Measurements from ENCODE around the gene LHX6. TPM values are rescaled to one million over a fixed set of nuclear protein-coding genes. Genes with fewer than 3 reads are reported as not detected.

The LHX6 gene
- total RNA-seq, 1 donor from 2014 or later: 8.1 TPM

DNA sequence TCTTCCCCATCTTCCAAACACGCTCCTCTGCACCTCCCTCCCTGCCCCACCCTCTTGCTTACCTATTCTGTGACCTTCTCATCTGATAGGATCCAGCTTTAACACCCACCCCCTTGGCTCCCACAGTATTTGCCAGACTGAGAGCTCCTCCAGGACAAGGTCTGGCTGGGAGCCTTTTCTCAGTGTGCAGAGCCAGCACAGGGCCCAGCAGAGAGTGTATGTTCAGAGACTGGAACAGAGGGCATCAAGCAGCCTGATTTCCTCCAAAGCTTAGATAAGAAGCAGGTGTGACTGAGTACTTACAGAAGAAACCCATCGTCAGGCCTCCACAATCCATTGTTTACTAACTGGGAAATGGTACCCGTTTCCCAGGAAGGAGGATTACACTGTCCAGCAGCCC, 26.6 kb downstream of the LHX6 start:
- Histone ChIP-seq H3K36me3 (no peaks in the 10 kb centered on the region), H3K27me3 (ENCODE audit: low read depth) (peaks cover 13% of the 10 kb centered on the region), H3K27ac (no peak overlapping the region), H3K4me3 (no peak overlapping the region), H3K4me1 (no peaks in the 10 kb centered on the region), H3K9me3 (no peaks in the 10 kb centered on the region)
- ATAC-seq: no peak
- DNase-seq: no peak
- no peak for TF ChIP-seq CTCF (IDR thresholded peaks at IDR 0.05)
- intact Hi-C loops (cut with DNase I): no loop called here

DNA sequence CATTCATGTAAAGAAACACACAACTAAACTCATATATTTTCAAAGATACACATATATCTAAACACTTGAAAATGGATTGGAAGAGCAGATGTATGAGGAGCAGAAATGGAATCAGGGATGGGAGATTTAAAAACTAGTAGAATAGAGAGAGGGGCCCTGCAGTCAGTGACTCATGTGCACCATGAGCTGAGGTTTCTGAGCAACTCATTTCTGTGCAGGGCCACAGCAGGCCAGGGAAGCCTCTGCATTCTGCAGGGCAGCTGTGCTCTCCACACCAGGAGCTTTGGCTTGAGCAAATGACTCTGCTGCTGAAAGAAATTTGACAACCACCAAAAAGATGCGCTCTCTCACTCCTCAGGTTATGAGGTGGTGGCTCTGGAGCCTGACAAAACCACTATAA, 27.1 kb downstream of the LHX6 start:
- ATAC-seq (no peak), DNase-seq (no peak)
- Histone ChIP-seq H3K36me3 (no peaks in the 10 kb centered on the region), H3K4me3 (no peak overlapping the region), H3K27me3 (ENCODE audit: low read depth) (peaks cover 13% of the 10 kb centered on the region), H3K9me3 (no peaks in the 10 kb centered on the region), H3K4me1 (no peaks in the 10 kb centered on the region), H3K27ac (no peak overlapping the region)
- intact Hi-C loops (cut with DNase I): no loop called here
- TF ChIP-seq CTCF (IDR thresholded peaks at IDR 0.05): no peak

GRCh38 chr9:122200960-122201595, 27.7 kb downstream of the LHX6 start:
- no peaks in the 10 kb centered on the region for H3K4me1 ChIP-seq
- TF ChIP-seq CTCF (IDR thresholded peaks at IDR 0.05): no peak
- no peaks in the 10 kb centered on the region for H3K9me3 ChIP-seq
- intact Hi-C loops (cut with DNase I): no loop called here
- no peak overlapping the region for H3K27ac ChIP-seq
- H3K4me3 ChIP-seq: no peak overlapping the region
- no peak for DNase-seq
- H3K36me3 ChIP-seq: no peaks in the 10 kb centered on the region
- ATAC-seq: no peak
- peaks cover 10% of the 10 kb centered on the region for H3K27me3 ChIP-seq (ENCODE audit: low read depth)

- no peaks in the 10 kb centered on the region for H3K36me3 ChIP-seq
- TF ChIP-seq CTCF (IDR thresholded peaks at IDR 0.05): no peak
- intact Hi-C loops (cut with DNase I): no loop called here
- no peak overlapping the region for H3K4me3 ChIP-seq
- no peak for DNase-seq
- H3K27me3 ChIP-seq (ENCODE audit: low read depth): peaks cover 10% of the 10 kb centered on the region
- H3K4me1 ChIP-seq: no peaks in the 10 kb centered on the region
- H3K27ac ChIP-seq: no peak overlapping the region
- H3K9me3 ChIP-seq: no peaks in the 10 kb centered on the region
- ATAC-seq: no peak
Observed at GRCh38 chr9:122197882-122198281, 30.9 kb downstream of the LHX6 start.

GRCh38 chr9:122197426-122197825, 31.3 kb downstream of the LHX6 start:
- ATAC-seq (no peak), DNase-seq (no peak)
- no peak for TF ChIP-seq CTCF (IDR thresholded peaks at IDR 0.05)
- intact Hi-C loops (cut with DNase I): no loop called here
- peaks cover 10% of the 10 kb centered on the region for H3K27me3 ChIP-seq (ENCODE audit: low read depth)
- H3K9me3 ChIP-seq: no peaks in the 10 kb centered on the region
- H3K27ac ChIP-seq: no peak overlapping the region
- no peak overlapping the region for H3K4me3 ChIP-seq
- H3K36me3 ChIP-seq: no peaks in the 10 kb centered on the region
- H3K4me1 ChIP-seq: no peaks in the 10 kb centered on the region
